Mucosa of gallbladder (tissue), 1 donor: ENCODE measurements around the gene WDFY3. TPM values are rescaled to one million over a fixed set of nuclear protein-coding genes. Genes with fewer than 3 reads are reported as not detected.
"Not testable (repeated sequence)": the region's sequence is repeated elsewhere in the genome, so short reads cannot be mapped to it uniquely, and the experiment has no call there.

Source experiments
- DNase-seq: peaks from one replicate; pipeline ENCODE4 v3.0.0-alpha.2; 2020; ENCODE audit warnings: low spot score
- total RNA-seq: library from RNA; stranded (reverse); gene quantifications from one replicate; pipeline ENCODE4 v1.2.1, GENCODE V29; 2021
- donor health status: DM: no; HTN: no; CAD: no.

Gene WDFY3
- total RNA-seq, 1 donor from 2014 or later = 102 TPM

DNA sequence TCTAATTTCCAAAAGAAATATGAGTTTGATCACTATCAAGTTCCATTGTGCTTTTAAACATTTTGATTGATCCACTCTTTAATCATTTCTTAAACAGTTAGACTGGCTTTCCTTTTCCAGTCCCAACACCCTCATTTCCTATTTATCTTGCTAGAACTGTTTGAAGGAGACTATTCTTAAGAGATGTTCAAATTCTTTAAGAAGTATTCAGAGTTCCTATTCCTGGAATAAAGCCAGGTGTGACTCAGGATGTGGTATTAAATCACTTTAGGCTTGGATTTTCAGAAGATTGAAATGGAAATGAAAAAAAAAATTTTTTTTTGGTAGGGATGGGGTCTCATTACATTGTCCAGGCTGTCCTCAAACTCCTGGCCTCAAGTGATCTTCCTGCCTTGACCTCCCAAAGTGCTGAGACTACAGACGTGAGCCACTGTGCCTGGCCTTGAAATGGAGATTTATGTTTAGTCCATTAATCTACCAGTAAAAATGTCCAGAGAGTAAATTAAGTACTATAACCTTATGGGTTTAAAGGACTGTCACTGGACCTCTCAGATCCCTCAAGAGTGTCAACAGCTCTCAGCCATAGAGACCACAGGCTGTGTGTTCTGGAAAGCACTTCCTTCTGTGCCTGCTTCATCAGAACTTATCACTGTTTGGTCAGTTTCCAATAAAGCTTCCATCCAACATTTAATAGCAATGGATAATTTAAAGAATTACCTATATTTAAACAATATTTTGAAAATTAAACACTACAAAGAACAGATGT is 292.8 kb downstream of the WDFY3 start:
- DNase-seq = no peak

- DNase-seq = no peak
These were observed 294.3 kb downstream of the WDFY3 start for GRCh38 chr4:84672177-84672576.

GRCh38 chr4:84669201-84669600 is 297.3 kb downstream of the WDFY3 start:
- no peak for DNase-seq

DNA sequence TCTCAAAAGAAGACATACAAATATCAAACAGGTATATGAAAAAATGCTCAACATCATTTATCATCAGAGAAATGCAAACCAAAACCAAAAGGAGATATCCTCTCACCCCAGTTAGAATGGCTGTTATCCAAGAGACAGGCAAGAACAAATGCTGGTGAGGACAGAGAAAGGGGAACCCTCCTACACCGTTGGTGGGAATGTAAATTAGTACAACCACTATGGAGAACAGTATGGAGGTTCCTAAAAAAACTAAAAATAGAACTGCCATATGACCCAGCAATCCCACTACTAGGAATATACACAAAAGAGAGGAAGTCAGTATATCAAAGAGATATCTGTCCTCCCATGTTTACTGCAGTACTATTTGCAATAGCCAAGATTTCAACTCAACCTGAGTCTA is 300.1 kb downstream of the WDFY3 start:
- DNase-seq = no peak

DNA sequence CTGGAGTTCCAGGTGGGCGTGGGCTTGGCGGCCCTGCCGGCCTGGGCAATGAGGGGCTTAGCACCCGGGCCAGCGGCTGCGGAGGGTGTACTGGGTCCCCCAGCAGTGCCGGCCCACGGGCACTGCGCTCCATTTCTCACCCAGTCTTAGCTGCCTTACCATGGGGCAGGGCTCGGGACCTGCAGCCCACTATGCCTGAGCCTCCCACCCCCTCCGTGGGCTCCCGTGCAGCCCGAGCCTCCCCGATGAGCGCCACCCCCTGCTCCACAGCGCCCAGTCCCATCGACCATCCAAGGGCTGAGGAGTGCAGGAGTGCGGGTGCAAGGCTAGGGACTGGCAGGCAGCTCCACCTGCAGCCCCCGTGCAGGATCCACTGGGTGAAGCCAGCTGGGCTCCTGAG is 301.7 kb downstream of the WDFY3 start:
- DNase-seq = not testable (repeated sequence)

DNA sequence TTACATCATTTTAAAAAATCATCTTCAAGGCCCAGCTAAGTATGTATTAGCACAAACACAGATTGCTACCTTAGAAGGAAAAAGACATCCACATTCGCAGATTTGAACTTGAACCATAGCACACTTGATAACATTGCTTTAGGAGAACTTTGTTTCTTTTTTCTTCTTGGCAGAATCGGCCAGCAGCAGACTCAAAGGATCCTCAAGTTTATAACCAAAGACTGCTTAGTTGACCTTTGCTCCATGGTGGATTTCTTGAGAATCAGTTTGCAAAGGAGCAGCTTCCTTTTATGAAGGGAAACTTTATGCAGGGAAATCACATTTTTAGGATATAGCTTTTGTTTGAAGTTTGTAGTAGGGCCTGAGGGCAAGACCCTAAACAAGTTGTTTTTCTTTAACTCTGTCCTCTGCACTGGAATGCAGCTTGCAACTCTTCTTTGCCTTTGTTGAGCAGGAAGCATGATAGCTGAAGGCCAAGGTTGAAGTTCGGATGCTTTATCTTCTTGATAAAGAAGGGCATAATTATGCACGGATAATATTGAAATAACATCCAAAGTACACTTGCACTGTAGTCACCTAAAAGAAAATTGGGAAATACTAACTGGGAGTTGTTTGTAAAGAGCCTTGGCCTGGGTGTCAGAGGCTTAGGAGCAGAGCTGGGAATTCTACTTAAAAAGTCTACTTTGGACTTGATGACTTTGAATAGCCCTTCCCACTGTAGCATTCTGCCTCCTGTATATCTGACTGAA is 305.1 kb downstream of the WDFY3 start:
- no peak for DNase-seq

GRCh38 chr4:84660606-84661005 is 305.9 kb downstream of the WDFY3 start:
- no peak for DNase-seq

- DNase-seq = no peak
These were observed 314.0 kb downstream of the WDFY3 start for GRCh38 chr4:84652478-84652877.

DNA sequence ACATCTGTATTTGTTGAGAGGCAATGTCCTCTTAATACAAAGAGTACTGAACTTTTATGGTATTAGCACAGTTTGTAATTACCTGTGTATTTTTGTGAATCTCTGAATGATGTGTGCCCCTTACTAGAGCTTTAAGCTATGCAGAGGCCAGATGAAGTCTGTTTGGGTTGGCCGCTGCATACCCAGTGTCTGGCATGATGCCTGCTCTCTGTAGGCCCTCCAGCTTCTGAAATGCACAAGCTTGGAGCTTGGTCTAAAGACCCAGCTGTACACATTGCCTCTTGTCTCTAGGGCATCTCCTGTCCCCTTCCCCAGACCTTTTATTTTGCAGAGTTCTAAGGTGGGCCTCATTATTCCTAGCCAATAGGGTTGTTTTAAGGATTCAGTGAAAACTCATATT is 315.0 kb downstream of the WDFY3 start:
- no peak for DNase-seq

DNA sequence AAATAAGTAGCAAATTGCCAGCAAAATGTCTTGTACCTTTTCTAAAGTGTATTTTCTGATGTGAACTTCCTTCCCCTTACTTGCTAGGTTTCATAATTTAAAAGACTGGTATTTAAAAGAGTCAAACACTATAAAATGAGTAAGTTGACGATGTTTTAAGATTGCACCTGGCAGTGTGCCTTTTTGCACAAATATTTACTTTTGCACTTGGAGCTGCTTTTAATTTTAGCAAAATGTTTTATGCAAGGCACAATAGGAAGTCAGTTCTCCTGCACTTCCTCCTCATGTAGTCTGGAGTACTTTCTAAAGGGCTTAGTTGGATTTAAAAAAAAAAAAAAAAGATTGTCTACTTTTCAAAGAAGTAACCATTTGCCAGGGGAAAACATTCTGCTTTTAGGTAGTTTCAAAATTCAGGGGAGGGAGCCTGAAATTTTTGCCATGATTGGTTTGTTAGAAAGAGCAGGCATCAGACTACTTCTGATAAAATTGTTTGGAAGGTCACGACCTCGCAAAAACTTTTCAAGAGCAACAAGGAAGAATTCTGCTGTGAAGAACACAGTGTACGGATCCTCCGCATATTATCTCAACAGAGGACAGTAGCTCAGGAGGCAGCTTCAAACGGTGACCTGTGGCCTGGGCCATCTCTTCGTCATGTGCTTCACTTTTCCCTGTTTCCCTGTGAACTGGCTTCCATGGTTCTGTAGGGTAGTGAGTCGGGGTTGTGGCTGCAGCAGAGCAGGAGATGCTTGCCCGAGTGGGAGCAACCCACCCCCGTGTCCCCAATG is 317.4 kb downstream of the WDFY3 start:
- DNase-seq = no peak

- no peak for DNase-seq
These were observed 318.3 kb downstream of the WDFY3 start for GRCh38 chr4:84648178-84648577.

DNA sequence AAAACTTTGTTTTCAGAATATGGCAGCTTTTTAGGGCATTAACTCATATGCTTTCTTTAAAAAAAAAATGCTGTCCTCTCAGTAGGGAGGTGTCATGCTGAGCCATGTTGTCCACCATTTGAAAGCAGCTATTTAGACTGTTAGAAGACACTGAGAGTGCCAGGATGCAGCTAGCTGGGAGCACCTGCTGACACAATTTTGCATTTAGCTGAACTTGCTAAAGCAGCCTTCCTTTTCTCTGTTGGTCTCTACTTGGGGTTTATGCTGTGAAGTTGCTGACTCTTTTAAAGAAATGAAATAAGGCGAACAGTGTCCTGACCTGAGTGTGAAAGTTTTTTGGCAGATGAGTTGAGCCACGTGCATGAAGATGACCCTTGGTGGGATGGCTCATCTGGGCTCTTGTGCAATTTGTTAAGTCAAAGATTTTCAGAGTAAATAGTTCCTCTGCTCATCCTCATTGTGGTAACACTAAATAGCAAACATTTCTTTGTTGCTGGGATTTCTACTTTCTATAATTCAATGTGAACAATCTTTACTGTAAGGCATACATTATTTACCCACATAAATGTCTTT is 319.1 kb downstream of the WDFY3 start:
- peak; percentile 21 for DNase-seq

DNA sequence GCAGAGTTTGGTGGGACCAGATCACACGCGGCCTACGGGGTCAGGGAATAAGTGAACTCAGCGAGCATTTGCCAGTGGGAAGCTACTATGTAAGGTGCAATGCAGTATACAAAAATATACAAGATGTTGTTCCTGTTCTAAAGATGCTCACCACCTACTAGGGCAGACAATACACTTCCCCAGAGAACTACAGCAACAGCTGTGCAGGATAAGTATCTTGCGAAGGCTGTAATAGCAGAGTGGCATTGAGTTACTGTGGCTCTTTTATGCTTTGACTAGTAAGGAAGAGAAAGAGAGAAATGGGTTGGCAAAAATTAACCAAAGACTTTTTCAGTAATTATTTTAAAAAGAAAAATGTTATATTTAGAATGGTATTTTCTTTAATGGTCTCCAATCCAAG is 322.4 kb downstream of the WDFY3 start:
- DNase-seq = no peak

DNA sequence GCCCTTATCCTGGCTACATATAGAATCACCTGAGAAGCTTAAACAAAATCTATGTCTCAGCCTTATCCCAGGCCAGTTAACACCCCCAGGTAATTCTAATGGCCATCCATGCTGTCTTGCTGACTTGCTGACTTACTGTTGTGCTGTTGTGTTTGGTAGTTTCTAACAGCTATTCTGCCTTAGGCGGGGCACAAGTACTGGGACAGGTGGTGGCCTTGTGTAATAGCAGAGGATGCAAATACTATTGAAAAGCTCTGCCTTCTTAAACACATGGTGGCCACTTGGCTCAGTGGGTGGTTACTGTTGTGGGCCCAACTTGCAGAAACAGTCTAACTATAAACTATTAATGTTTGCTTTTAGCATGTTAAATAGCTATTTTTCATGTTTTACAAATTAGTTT is 327.3 kb downstream of the WDFY3 start:
- DNase-seq = no peak

- no peak for DNase-seq
These were observed 328.4 kb downstream of the WDFY3 start for GRCh38 chr4:84638092-84638491.

GRCh38 chr4:84634961-84635360 is 331.5 kb downstream of the WDFY3 start:
- no peak for DNase-seq

DNA sequence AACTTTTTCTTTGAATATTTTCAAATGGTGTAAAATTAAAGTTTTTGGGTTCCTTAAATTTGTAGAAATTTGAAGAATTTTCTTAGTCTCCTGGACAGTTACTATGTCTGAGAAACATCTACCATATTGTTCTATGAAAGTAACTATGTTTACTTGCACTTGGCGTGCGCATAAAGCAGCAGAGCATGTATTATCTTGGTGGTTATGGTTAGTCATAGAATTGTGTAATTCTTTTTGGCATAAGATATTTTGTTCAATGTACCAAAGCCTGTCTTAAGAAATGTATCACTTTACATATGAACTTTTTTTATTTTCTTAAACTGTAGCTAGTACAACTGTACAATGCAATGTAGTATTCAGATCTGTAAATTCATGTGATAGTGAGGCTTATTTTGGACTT is 334.4 kb downstream of the WDFY3 start:
- DNase-seq = no peak

- no peak for DNase-seq
These were observed 334.9 kb downstream of the WDFY3 start for GRCh38 chr4:84631573-84631972.

- DNase-seq = no peak
These were observed 339.8 kb downstream of the WDFY3 start for GRCh38 chr4:84626673-84627072.

- no peak for DNase-seq
These were observed 342.8 kb downstream of the WDFY3 start for GRCh38 chr4:84623661-84624060.

DNA sequence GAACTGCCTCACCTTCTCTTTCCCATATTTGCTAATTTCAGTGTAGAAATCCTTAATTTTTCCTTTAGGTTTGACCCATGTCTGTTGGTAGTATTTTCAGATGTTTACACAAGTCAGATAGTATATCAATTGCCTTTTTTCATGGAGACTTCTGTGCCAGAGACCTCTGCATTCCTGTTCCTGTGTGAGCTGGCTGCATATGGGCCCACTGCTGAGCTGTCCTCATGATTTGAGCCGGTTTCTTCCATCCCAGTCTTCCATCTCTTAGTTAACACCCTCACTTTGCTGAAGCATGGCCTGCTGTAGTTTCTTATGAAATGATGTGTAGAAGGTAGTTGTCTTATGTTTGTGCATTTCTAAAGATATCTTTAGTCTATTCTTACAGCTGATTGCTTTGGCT is 343.5 kb downstream of the WDFY3 start:
- no peak for DNase-seq
